Renal cortex interstitium (tissue), 11 donors: ENCODE measurements around the gene CLASRP. TPM values are rescaled to one million over a fixed set of nuclear protein-coding genes. Genes with fewer than 3 reads are reported as not detected.
"Not testable (repeated sequence)": the region's sequence is repeated elsewhere in the genome, so short reads cannot be mapped to it uniquely, and the experiment has no call there.

Experiments used
- DNase-seq, 11 donors: peaks; one replicate each; pipeline ENCODE4 v3.0.0-alpha.2; 2013; ENCODE audit warnings: low read depth in 9 of 11, low spot score in 4 of 11; ENCODE audit errors: extremely low read depth in 1 of 11
- polyA plus RNA-seq, 3 donors: library from polyadenylated mRNA; unstranded; fragments of 120-200 nt; gene quantifications; one replicate each; pipeline ENCODE4 v1.2.1, GENCODE V29; 2013; ENCODE audit not compliant: insufficient read length in 3 of 3

Gene CLASRP
- polyA plus RNA-seq, 3 donors = 65.0 to 86.5 (median 69.1) TPM

DNA sequence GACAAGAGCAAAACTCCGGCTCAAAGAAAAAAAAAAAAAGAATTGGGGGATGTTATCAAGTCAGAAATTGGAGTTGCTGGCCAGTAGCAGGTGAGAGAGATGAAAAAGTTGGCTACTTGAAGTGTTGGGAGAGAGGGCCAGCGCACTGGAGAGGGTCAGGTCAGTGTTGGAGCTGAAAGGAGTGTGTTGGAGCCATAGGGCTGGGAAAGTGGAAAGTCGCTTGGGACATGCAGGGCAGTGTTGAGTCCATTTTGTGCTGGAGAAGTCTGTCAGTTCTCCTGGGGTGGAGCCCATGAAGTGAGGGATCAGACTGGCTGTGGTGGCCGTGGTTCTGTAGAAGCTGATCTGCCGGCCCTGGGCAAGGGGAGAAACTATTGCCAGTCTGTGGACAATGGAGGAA is 55.9 kb downstream of the CLASRP start:
- DNase-seq = no peak

DNA sequence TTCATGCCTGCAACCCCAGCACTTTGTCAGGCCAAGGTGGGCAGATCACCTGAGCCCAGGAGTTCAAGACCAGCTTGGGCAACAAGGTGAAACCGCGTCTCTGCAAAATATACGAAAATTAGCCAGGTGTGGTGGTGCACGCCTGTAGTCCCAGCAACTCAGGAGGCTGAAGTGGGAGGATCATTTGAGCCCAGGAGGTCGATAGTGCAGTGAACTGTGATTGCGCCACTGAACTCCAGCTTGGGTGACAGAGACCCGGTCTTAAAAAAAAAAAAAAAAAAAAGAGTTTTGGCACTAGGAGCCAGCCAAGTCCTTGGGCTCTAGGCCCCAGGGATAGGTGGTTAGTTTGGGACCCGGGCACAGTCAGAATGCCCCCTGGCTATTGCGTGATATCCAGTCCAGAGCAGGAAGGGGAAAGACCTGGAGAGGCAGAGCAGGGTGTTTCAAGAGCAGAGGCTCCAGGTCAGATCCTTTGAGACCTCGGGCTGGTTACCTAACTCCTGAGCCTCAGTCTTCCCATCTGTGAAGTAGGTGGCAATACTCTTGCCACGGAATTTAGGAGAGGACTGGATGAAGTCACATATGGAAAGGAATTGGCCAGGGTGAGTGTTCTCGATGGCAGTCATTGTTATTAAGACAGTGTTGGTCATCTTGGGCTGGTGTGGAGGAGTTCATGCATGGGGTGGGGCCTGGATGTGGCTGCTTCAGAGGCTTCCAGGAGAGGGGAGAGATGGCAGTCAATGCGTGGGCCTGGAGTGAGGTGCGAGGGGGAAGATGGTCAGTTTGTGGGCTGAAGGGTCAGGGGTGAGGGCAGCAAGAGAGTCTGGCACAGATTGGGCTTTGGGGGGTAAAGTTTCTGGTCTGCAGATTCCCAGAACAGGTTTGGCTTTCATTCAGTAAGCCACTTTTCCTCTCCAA is 56.9 kb downstream of the CLASRP start:
- no peak for DNase-seq

DNA sequence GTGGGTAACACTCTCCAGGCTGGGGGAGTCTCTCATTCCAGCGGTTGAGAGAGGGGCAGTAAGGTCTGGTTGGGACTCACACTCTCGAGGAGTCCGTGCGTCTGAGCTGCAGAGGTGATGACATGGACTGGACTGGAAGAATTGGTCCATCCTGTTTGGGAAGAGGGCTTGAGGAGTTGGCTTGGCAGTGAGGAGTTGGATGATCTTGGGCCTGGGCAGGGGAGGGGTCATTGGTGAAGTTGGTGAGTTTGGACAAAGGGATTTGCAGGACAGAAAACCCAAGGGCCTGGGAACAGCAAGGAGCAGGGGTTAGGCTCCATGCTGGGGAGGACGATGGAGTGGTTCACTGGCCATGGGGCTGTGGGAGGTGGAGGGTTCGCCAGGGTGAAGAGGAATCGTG is 57.9 kb downstream of the CLASRP start:
- no peak for DNase-seq

DNA sequence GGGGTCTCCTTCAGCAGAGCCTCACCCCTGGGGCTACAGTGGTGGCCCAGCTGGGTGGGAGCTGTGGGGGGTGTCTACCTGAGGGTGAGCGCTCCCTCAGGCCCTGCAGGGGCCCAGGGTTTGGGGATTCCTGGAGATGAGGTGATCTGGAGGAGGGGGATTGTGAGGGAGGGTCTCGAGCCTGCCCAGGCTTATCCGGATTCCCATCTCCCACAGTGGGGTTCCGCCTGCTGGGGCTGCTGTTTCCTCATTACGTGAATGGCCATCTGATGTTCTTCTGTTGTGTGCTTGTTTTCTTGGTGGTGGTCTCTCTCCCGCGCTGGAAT is 58.6 kb downstream of the CLASRP start:
- DNase-seq = no peak

DNA sequence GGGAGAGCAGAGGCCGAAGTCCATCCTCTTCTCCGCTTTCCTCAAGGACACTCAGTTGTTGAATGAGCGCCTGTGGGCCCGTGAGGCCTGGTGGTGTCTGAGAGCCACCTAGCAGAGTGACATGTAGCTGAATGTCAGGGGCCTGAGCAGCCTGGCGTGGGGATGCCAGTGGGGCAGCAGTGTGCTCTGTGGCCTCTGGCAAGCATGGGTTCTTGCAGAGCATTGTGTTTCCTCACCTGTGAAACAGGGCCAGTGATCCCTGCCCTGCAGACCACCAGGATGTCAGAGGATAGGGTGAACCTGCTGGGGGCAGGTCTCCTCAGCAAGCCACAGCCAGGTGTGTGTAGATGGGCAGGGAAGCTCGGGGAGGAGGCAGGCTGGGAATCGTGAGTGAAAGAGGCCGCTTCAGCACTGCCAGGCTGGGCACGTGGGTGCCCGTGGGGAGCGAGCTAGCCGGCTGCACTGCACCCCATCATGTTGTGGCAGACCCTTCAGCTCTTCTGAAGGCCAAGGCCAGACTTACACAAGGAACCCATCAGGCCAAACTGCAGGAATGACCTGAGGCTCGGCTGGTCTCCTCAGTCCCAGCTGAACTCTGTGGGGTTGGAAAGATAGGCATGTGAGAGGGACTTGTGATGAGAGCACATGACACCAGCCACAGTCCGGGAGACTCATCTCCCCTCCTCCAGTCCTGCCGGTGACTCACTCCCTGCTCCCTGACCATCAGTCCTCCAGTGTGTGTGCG is 59.1 kb downstream of the CLASRP start:
- DNase-seq = no peak

DNA sequence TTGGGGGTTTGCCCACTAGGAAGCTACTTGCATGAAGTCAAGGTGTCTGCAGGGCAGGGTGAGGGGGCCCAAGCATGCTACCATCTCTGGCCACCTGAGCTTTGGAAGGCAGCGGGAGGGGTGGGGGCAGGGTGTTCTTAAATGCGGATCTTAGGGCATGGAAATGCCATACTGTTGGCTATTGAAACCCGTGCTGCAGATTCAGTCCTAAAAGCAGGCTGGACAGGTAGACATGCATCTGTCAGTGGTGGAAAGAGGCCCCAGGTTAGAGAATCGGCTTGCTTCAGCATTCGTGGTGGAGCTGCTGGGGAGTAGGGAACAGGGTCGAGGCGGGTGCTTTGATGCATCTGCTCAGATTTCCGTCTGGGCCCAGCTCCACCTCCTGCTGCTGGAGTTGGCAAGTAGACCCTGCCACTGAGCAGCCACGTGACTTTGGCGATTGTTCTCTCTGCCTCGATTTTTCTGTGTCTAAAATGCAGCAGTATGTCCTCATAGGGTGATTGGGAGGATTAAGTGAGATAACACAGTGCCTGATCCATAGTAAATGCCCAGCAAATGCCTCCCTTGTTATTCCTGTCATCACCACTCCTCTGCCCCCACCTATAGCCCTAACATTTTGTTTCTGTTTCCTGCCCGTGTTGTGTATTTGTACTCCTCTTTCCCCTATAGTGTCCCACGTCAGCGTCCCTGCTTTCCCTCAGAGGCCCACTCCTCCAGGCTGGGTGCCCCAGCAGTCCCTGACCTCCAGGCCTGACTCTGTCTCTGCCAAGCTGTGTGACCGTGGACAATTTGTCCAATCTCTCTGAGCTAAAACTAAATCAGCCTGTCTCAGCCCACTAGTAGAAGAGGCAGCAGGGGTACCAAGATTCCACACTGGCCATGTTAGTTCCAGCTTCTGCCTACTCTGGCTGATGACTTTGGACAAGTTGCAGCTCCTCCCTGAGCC is 59.9 kb downstream of the CLASRP start:
- no peak for DNase-seq

DNA sequence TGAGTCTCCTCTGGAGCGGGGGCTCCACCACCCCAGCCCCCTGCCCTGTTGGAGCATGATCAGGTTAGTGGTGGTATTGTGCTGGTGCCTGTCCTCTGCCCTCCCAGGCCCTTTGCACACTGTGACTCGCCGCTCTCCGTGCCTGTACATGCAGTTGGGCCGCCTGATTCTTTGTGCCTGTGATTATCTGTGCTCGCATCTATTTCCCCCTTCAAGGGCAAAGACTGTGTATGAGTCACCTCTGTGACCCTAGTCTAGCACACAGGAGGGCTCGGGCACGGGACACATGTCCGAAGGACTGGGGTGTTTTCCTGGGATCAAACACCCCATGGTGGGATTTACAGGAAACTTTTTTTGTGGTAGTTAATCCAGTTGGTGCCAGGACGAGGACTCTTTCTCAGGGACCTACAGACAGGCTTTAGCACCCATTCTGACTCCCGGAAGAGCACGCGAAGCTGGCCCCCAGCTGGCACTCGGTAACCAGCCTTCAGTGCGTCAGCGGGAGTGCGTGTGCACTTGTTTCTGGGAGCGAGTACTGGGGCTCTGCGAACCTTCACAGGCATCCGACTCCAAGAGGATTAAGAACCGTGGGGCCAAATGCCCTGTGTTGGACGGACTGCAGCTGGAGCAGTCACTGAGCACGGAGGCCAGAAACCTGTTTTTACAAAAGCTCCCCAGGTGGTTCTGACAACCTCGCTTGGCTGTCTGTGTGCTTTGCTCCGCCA is 60.8 kb downstream of the CLASRP start:
- no peak for DNase-seq

DNA sequence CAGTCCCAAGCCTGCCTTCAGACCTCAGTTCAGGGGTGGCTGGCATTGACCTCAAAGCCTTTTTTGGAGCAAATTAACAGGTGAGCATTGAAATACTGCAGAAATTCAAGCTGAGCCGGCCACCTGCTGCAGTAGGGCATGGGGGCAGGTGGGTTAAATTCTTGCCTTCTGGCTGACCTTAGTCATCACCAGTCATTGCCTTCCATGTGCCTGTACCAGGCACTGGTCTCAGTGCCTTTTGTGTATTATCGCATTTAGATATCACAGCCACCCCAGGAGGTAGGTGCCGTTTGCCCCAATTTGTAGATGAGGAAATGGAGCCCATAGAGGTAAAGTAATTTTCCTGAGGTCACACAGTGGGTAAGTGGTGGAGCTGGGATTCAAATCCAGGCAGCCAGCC is 61.4 kb downstream of the CLASRP start:
- DNase-seq = no peak

DNA sequence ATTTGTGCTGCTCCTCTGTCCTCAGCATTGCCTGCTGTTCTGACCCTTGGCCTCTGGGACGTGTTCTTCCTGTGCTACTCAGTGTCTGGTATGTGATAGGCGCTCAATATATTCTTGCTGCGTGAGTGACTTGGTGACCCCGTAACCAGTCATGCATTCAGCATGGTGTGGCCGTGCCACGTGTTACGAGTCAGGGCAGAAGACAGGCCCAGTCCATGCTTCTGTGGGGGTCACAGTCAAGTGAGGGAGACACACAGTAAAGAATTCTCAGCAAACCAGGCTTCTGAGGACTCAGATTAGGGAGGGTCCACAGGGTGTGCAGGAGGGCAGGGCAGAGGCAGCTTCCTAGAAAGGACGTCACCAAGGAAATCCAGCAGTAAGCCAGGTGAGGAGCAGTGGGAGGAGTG is 62.0 kb downstream of the CLASRP start:
- no peak for DNase-seq

DNA sequence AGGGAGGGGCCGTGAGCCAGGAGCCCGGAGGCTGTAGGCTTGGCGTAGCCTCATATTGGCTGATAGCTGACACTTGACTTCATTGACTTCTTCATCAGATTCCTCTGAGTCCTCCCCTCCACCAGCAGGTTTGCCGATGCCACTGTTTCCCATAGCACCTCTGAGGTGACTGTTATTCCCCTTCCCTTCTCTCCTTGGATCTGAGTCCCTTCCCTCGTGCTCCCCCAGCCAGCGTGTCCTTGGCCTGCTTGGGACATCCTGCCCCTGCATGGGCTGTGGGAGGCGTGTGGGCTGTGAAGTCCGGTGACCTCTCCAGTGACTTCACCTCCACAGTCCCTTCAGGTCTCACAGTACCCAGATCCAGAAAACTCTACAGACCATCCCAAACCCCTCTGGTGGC is 63.0 kb downstream of the CLASRP start:
- DNase-seq = no peak

DNA sequence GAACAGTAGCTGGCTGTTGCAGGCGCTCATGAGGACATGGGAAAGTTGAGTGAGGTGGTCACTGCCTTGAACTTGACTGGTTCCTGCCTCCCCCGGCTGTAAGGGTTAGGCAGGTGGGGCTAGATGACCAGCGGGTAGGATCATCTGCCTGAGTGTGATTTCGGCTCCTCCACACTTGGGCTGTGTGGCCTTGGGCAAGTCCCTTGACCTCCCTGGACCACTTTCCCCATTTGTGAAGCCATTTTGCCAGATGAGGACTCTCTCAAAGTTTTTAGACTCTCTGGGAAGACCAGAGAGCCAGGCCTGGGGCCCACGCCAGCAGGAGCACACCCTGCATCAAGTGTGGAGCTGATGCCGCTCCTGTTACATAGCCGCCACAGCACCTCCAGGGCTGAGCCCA is 63.6 kb downstream of the CLASRP start:
- no peak for DNase-seq

DNA sequence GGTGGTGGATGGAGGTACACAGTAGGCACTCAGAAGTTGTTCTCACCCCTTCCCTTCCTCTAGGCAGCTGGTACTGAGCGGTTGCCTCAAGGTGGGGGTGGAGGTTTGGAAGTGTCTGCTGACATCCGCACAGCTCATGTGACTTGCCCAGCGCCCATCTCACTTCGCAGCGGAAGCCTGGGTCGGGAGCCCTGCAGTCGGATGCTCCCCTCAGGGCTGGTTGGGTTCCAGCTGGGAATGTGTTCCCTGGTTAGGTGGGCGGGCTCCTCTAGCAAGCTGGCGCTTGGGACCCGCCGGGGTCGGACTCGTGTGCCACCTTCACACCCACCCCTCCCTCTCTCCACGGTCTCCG is 64.3 kb downstream of the CLASRP start:
- DNase-seq = no peak

DNA sequence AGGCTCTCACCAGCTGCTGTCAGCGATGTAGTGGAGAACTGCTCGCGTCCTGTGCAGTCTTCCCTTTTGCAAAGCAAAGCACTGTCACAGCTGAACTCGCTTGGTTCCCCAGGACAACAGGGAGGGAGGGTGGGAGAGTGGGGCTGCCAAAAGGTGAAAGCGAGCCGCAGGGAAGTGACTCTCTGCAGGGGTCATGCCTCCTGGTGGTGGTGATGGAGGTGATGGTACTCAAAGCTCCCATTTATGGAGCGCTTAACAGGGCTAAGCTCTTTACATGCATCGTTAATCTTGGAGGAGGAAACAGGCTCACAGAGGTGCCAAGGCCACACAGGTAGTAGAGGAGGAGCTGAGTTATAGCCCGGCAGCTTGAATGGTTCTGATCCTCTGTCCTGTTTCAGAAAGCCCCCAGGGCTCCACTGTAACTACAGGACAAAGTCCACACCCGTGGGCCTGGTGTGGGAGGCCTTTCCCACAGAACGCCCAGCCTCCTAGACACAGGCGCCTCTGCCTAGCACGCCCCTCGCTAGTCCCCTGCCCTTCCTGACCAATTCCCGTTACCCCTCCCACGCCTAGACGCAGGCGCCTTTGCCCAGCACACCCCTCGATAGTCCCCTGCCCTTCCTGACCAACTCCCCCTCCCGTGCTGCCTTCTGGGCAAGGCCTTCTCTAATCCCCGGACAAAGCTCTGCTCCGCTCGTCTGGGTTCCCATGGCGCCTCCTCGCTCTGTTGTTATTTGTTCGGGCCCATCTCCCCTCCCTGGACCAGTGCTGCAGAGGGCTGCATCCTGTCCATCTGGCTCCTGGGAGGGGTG is 64.9 kb downstream of the CLASRP start:
- DNase-seq = peak in 2 of 11 donors; percentile 40 to 63

DNA sequence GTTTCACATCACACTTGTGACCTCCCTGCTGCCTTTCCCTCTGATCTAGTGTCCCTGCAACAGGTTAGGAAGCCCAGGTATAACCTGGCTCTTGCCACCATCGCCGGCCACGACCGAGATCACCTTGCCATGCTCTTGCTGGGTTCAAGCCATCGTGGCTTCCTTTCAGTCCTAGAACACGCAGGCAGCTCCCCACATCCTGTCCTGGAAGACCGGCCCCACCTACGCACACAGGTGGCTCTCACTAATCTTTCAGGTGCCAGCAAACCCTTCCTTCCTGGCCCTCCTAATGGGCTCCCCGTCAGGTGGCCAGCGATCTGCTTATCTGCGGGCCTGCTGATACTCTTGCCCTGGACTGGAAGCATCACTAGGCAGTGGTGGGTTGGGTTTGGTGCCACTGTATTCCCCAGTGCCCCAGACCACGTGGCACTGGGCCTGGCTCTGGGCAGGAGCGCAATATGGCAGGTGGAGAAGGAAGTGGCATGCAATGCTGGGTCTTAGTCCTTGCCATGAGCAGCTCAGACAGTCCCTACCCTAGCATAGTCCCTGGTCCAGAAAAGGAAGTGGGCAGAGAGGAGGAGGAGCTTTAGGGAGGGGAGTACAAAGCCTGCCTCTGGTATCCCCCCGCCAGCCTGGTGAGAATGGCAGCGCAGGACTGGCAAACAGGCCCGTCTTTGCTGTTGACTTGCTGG is 66.0 kb downstream of the CLASRP start:
- DNase-seq = no peak

DNA sequence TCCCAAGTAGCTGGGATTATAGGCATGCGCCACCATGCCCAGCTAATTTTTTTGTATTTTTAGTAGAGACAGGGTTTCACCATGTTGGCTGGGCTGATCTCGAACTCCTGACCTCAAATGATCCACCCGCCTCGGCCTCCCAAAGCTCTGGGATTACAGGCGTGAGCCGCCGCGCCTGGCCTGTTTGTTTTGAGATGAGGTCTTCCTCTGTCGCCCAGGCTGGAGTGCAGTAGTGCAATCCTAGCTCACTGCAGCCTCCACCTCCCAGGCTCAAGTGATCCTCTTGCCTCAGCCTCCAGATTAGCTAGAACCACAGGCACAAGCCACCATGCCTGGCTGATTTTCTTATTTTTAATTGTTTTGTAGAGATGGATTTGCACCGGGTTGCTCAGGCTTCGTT is 67.5 kb downstream of the CLASRP start:
- not testable (repeated sequence) for DNase-seq

DNA sequence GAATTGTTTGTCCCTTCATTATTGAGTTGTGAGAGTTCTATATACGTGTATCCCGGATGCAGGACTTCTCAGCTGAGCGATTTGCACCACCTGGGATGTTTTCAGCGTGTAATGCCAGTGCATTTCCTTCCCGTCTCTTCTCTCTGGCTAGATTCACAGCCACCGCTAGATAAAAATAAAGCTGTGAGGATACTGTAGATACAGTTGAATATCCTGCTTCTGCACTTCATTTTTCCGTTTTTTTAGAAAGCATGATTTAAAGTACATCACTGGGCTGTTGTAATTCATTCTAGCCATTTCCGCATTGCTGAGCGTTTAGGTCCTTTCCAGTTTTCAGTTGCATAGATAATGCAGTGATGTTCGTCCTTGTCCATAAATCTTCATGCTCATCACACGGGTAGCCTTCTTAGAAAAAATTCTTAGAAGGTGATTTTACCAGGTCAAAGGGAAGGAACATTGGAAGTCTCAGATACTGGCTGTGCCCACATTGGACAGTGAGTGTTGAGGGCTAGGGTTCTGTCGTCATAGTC is 68.8 kb downstream of the CLASRP start:
- DNase-seq = no peak

DNA sequence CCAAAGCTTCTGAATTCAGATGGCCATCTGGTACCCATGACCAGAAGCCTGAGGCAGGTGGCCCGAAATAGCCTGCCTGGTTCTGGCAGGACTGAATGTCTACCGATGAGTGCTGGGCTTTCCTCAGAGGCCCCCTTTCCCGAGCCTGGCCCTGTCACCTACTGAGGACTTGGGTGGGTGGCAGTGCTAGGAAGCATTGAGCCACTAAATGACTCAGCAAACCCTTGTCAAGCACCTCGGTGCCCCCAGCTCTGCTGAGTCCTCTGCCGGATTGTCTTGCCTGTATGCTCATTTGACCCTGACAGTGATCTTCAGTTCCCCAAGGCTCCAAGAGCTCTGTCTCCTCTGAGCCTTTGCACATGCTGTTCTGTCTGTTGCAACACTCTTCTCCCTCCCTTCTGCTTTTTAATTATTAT is 72.0 kb downstream of the CLASRP start:
- no peak for DNase-seq
